H9 (cell line): ENCODE results near the gene HSD17B7. TPM values are rescaled to one million over a fixed set of nuclear protein-coding genes. Genes with fewer than 3 reads are reported as not detected.

Experiments
- DNase-seq: peaks from one replicate; pipeline ENCODE4 v3.0.0-alpha.2; 2017
- H2AFZ ChIP-seq: one replicate; pipeline ENCODE4 v1.6.1; 2013; ENCODE audit warnings: mild to moderate bottlenecking, low read length, control low read depth, moderate library complexity
- H2AK5ac ChIP-seq: 2 replicates; pipeline ENCODE4 v1.6.1; 2013; ENCODE audit warnings: low read length, control low read depth, mixed read lengths; ENCODE audit not compliant: insufficient read length
- H2BK120ac ChIP-seq: one replicate; pipeline ENCODE4 v1.6.1; 2013; ENCODE audit warnings: low read depth, mild to moderate bottlenecking, low read length, control low read depth, inconsistent platforms; ENCODE audit not compliant: poor library complexity, severe bottlenecking
- H2BK12ac ChIP-seq: 2 replicates; pipeline ENCODE4 v1.6.1; 2013; ENCODE audit warnings: low read length, control low read depth, mixed read lengths, low read depth; ENCODE audit not compliant: insufficient read length
- H2BK15ac ChIP-seq: 2 replicates; pipeline ENCODE4 v1.6.1; 2013; ENCODE audit warnings: low read depth, low read length, control low read depth
- H2BK20ac ChIP-seq: one replicate; pipeline ENCODE4 v1.6.1; 2013; ENCODE audit warnings: low read depth, mild to moderate bottlenecking, low read length, control low read depth, inconsistent platforms; ENCODE audit not compliant: poor library complexity, severe bottlenecking
- H2BK5ac ChIP-seq: 2 replicates; pipeline ENCODE4 v1.6.1; 2013; ENCODE audit warnings: low read length, control low read depth, mixed read lengths; ENCODE audit not compliant: insufficient read length
- H3K14ac ChIP-seq: 2 replicates; pipeline ENCODE4 v1.6.1; 2013; ENCODE audit warnings: low read length, control low read depth; ENCODE audit not compliant: insufficient read depth
- H3K18ac ChIP-seq: 2 replicates; pipeline ENCODE4 v1.6.1; 2013; ENCODE audit warnings: low read depth, mild to moderate bottlenecking, mixed read lengths, low read length, control low read depth; ENCODE audit not compliant: insufficient read length
- H3K23ac ChIP-seq: 2 replicates; pipeline ENCODE4 v1.6.1; 2013; ENCODE audit warnings: low read length, control low read depth, mixed read lengths, low read depth; ENCODE audit not compliant: insufficient read length
- H3K23me2 ChIP-seq: 2 replicates; pipeline ENCODE4 v1.6.1; 2013; ENCODE audit warnings: low read depth, mild to moderate bottlenecking, mixed read lengths, low read length, control low read depth; ENCODE audit not compliant: insufficient read length, poor library complexity, severe bottlenecking
- H3K27ac ChIP-seq: 2 replicates; pipeline ENCODE4 v1.5.1; 2013; ENCODE audit warnings: low read length, control low read depth, mixed read lengths, low read depth; ENCODE audit not compliant: insufficient read length
- H3K27me3 ChIP-seq: 2 replicates; pipeline ENCODE4 v1.6.1; 2013; ENCODE audit warnings: low read length, control low read depth, inconsistent platforms; ENCODE audit not compliant: insufficient read depth
- H3K4ac ChIP-seq: 2 replicates; pipeline ENCODE4 v1.6.1; 2013; ENCODE audit warnings: low read depth, mild to moderate bottlenecking, control low read depth, inconsistent platforms, low read length, moderate library complexity
- H3K4me1 ChIP-seq: 2 replicates; pipeline ENCODE4 v1.6.1; 2013; ENCODE audit warnings: low read length, control low read depth, inconsistent platforms; ENCODE audit not compliant: insufficient read depth
- H3K4me2 ChIP-seq: 2 replicates; pipeline ENCODE4 v1.6.1; 2013; ENCODE audit warnings: low read length, control low read depth, mixed read lengths; ENCODE audit not compliant: insufficient read length, insufficient read depth
- H3K56ac ChIP-seq: 2 replicates; pipeline ENCODE4 v1.6.1; 2013; ENCODE audit warnings: low read depth, mild to moderate bottlenecking, mixed read lengths, low read length, control low read depth; ENCODE audit not compliant: insufficient read length
- H3K79me1 ChIP-seq: 2 replicates; pipeline ENCODE4 v1.6.1; 2013; ENCODE audit warnings: low read depth, mild to moderate bottlenecking, moderate library complexity, low read length, control low read depth, inconsistent platforms; ENCODE audit not compliant: insufficient read depth, poor library complexity, severe bottlenecking
- H3K79me2 ChIP-seq: 2 replicates; pipeline ENCODE4 v1.6.1; 2013; ENCODE audit warnings: low read length, control low read depth, inconsistent platforms; ENCODE audit not compliant: insufficient read depth
- H3K9ac ChIP-seq: 2 replicates; pipeline ENCODE4 v1.6.1; 2013; ENCODE audit warnings: low read length, control low read depth, mixed read lengths; ENCODE audit not compliant: insufficient read length; ENCODE audit errors: extremely low read depth
- H3K9me3 ChIP-seq: one replicate; pipeline ENCODE4 v1.6.1; 2013; ENCODE audit warnings: low read depth, low read length, inconsistent platforms; ENCODE audit not compliant: control insufficient read depth
- H3T11ph ChIP-seq: one replicate; pipeline ENCODE4 v1.6.1; 2013; ENCODE audit warnings: mild to moderate bottlenecking, low read length, control low read depth, inconsistent platforms
- H4K20me1 ChIP-seq: one replicate; pipeline ENCODE4 v1.6.1; 2013; ENCODE audit not compliant: control insufficient read depth, insufficient read length, insufficient read depth
- H4K5ac ChIP-seq: 2 replicates; pipeline ENCODE4 v1.6.1; 2013; ENCODE audit warnings: low read depth, mild to moderate bottlenecking, mixed read lengths, low read length, control low read depth; ENCODE audit not compliant: insufficient read length
- H4K8ac ChIP-seq: replicated peaks from 2 replicates; pipeline ENCODE4 v1.6.1; 2013; ENCODE audit warnings: low read length, control low read depth, mixed read lengths, low read depth; ENCODE audit not compliant: insufficient read length
- H4K91ac ChIP-seq: 2 replicates; pipeline ENCODE4 v1.6.1; 2013; ENCODE audit warnings: low read depth, mild to moderate bottlenecking, moderate library complexity, mixed read lengths, low read length, control low read depth; ENCODE audit not compliant: insufficient read length
- H3K27ac Mint-ChIP-seq, 3 experiments: 2 replicates in 2 of 3; 3 replicates in 1 of 3; pipeline ENCODE4 v1.8.0; 2020 to 2021; ENCODE audit warnings: mixed read lengths in 3 of 3, mild to moderate bottlenecking in 1 of 3, moderate library complexity in 1 of 3
- H3K27me3 Mint-ChIP-seq: 2 replicates; pipeline ENCODE4 v1.8.0; 2021; ENCODE audit warnings: low read depth, mild to moderate bottlenecking, moderate library complexity, mixed read lengths
- H3K36me3 Mint-ChIP-seq, 3 experiments: 2 replicates in 2 of 3; 3 replicates in 1 of 3; pipeline ENCODE4 v1.8.0; 2020 to 2021; ENCODE audit warnings: low read depth in 3 of 3, mixed read lengths in 3 of 3; ENCODE audit not compliant: insufficient read depth in 1 of 3
- H3K4me1 Mint-ChIP-seq, 2 experiments: 2 replicates each; pipeline ENCODE4 v1.8.0; 2020; ENCODE audit warnings: mixed read lengths in 2 of 2
- H3K4me3 Mint-ChIP-seq, 2 experiments: 2 replicates in 1 of 2; 3 replicates in 1 of 2; pipeline ENCODE4 v1.8.0; 2020 to 2021; ENCODE audit warnings: mild to moderate bottlenecking in 2 of 2, mixed read lengths in 2 of 2, moderate library complexity in 1 of 2
- H3K9me3 Mint-ChIP-seq, 2 experiments: 2 replicates in 1 of 2; 3 replicates in 1 of 2; pipeline ENCODE4 v1.8.0; 2020; ENCODE audit warnings: mild to moderate bottlenecking in 2 of 2, mixed read lengths in 2 of 2, moderate library complexity in 1 of 2
- WGBS: extraction: QIAGEN DNeasy Blood & Tissue Kit; methylation state at CpG from one replicate; pipeline ENCODE4 v1.1.7; 2013; ENCODE audit warnings: missing lambda C conversion rate, low lambda C conversion rate, mixed read lengths; ENCODE audit not compliant: insufficient read length; ENCODE audit errors: extremely low coverage; 5-methylcytosine and 5-hydroxymethylcytosine counted together
- total RNA-seq: library from RNA; stranded (reverse); gene quantifications from 2 replicates; pipeline ENCODE4 v1.2.1, GENCODE V29; 2021
- TF ChIP-seq, protein P1 (sequence below): fragments of 200-600 bp; sonication (generic); conservative IDR thresholded peaks from 3 replicates; pipeline ENCODE4 v1.8.0; 2021; ENCODE audit warnings: antibody characterized with exemption, mild to moderate bottlenecking

Gene HSD17B7
- total RNA-seq, 1 experiment from 2014 or later, result 26.2 TPM

DNA sequence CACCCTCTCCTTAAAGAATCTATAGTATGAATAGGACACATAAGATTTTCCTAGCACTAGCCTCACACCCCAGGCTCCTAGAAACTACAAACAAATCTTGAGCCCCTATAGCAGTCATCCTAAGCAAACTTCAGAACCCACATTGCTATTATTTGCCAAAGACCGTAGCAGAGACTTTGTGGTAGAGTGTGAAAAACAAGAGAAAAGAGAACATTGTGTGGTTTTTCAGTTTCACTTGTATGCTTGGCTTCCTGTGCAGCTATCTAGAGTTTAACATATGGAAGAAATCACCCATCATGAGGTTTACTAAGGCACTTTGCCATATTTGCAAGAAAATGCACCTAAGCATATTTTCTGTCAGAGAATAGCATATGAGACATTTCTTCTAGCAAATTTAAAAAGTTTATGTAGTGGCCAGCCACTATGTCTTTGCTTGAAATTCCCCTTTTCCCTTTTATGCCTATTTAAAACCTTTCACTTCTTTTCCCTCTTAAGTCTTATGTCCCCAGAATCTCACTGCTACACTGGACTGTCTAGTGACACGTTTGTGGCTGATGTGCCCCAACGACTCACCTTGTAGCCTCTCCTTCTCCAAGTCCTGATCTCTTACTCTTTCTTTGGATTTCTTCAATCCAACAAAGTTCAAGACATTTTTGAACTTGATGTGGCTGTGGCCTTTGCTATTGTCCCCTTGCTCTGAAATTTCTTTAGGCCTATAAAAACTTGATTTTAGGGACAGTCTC is 44.8 kb downstream of the HSD17B7 start:
- Histone ChIP-seq H4K91ac (no peak overlapping the region), H3K23ac (no peak overlapping the region), H3K79me1 (no peaks in the 10 kb centered on the region), H4K5ac (no peak overlapping the region), H3K56ac (no peak overlapping the region), H2BK5ac (no peak overlapping the region), H3K27ac (no peak overlapping the region), H3K4me1 (peaks cover 4% of the 10 kb centered on the region; the same call in 1 of the 2 replicates), H3K4ac (no peak overlapping the region), H4K8ac (no peak overlapping the region), H4K20me1 (no peaks in the 10 kb centered on the region), H2BK20ac (no peak overlapping the region), H3T11ph (no peak overlapping the region), H3K14ac (no peak overlapping the region), H3K9me3 (no peaks in the 10 kb centered on the region), H3K18ac (no peak overlapping the region), H3K79me2 (no peaks in the 10 kb centered on the region), H2AFZ (no peak overlapping the region), H2BK120ac (no peak overlapping the region), H3K4me2 (no peak overlapping the region), H2BK12ac (no peak overlapping the region), H2BK15ac (no peak overlapping the region), H2AK5ac (no peak overlapping the region), H3K23me2 (no peaks in the 10 kb centered on the region), H3K27me3 (no peaks in the 10 kb centered on the region), H3K9ac (no peak overlapping the region)
- TF ChIP-seq, protein P1, sequence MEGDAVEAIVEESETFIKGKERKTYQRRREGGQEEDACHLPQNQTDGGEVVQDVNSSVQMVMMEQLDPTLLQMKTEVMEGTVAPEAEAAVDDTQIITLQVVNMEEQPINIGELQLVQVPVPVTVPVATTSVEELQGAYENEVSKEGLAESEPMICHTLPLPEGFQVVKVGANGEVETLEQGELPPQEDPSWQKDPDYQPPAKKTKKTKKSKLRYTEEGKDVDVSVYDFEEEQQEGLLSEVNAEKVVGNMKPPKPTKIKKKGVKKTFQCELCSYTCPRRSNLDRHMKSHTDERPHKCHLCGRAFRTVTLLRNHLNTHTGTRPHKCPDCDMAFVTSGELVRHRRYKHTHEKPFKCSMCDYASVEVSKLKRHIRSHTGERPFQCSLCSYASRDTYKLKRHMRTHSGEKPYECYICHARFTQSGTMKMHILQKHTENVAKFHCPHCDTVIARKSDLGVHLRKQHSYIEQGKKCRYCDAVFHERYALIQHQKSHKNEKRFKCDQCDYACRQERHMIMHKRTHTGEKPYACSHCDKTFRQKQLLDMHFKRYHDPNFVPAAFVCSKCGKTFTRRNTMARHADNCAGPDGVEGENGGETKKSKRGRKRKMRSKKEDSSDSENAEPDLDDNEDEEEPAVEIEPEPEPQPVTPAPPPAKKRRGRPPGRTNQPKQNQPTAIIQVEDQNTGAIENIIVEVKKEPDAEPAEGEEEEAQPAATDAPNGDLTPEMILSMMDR, result no peak
- H3K4me3 Mint-ChIP-seq, result no peak overlapping the region; a peak in 1 of 5 replicates
- peaks cover 12 to 14% of the 10 kb centered on the region in 2 experiments for H3K9me3 Mint-ChIP-seq
- WGBS, result no CpG with 5 or more reads among the region's 3 CpGs
- DNase-seq, result no peak
- no peaks in the 10 kb centered on the region for H3K27me3 Mint-ChIP-seq
- peaks cover 11 to 14% of the 10 kb centered on the region in 2 experiments for H3K4me1 Mint-ChIP-seq
- peaks cover 5 to 8% (median 5%) of the 10 kb centered on the region in 3 experiments; a peak in 6 of 7 replicates for H3K36me3 Mint-ChIP-seq
- H3K27ac Mint-ChIP-seq, result no peak overlapping the region
